GM12873 (cell line): ENCODE measurements around the gene EDIL3.

Experiments
- CTCF ChIP-seq: IDR thresholded peaks from 2 replicates; pipeline ENCODE4 v1.5.1; 2012; ENCODE audit warnings: low read depth, mild to moderate bottlenecking, moderate library complexity, low read length, control low read depth; ENCODE audit not compliant: insufficient read depth; ENCODE audit errors: missing control alignments

Gene EDIL3

GRCh38 chr5:84228266-84228665, 156.4 kb downstream of the EDIL3 start:
- TF ChIP-seq CTCF = no peak

- TF ChIP-seq CTCF = no peak
Observed at GRCh38 chr5:84227236-84227635, 157.4 kb downstream of the EDIL3 start.

GRCh38 chr5:84218546-84218945, 166.1 kb downstream of the EDIL3 start:
- TF ChIP-seq CTCF = no peak

GRCh38 chr5:84215521-84215920, 169.2 kb downstream of the EDIL3 start:
- TF ChIP-seq CTCF = no peak

GRCh38 chr5:84213861-84214260, 170.8 kb downstream of the EDIL3 start:
- no peak for TF ChIP-seq CTCF

- no peak for TF ChIP-seq CTCF
Observed at GRCh38 chr5:84213212-84213611, 171.5 kb downstream of the EDIL3 start.

GRCh38 chr5:84204772-84205171, 179.9 kb downstream of the EDIL3 start:
- no peak for TF ChIP-seq CTCF
